Neutrophil (primary cell): ENCODE data around the gene LOXL1.
"Not testable (repeated sequence)": the region's sequence is repeated elsewhere in the genome, so short reads cannot be mapped to it uniquely, and the experiment has no call there.

ENCODE experiments used
- H3K27ac ChIP-seq: fragments of 200-600 bp; sonication (generic); 2 replicates; pipeline ENCODE4 v1.5.1; 2016; ENCODE audit warnings: mild to moderate bottlenecking, moderate library complexity
- H3K27me3 ChIP-seq: fragments of 200-600 bp; sonication (generic); 2 replicates; pipeline ENCODE4 v1.6.0; 2016; ENCODE audit warnings: mild to moderate bottlenecking
- H3K36me3 ChIP-seq: fragments of 200-600 bp; sonication (generic); 2 replicates; pipeline ENCODE4 v1.5.1; 2017
- H3K4me1 ChIP-seq, 2 experiments: fragments of 200-600 bp in 1 of 2; sonication (generic) in 1 of 2; 1 replicate in 1 of 2; 2 replicates in 1 of 2; pipeline versions ENCODE4 v1.5.1 to v1.6.1; 2013 to 2016; ENCODE audit warnings: low read depth in 1 of 2, low read length in 1 of 2, mild to moderate bottlenecking in 1 of 2, moderate library complexity in 1 of 2; ENCODE audit not compliant: control insufficient read depth in 1 of 2, insufficient read depth in 1 of 2
- H3K4me3 ChIP-seq, 2 experiments: fragments of 200-600 bp in 1 of 2; sonication (generic) in 1 of 2; 1 replicate in 1 of 2; 2 replicates in 1 of 2; pipeline ENCODE4 v1.5.1; 2013 to 2016; ENCODE audit warnings: low read depth in 1 of 2, low read length in 1 of 2, mild to moderate bottlenecking in 1 of 2, moderate library complexity in 1 of 2
- H3K9me3 ChIP-seq: fragments of 200-600 bp; sonication (generic); 2 replicates; pipeline ENCODE4 v1.5.1; 2016
- TF ChIP-seq, protein P1 (sequence below): fragments of 200-600 bp; sonication (generic); IDR thresholded peaks from 2 replicates; pipeline ENCODE4 v1.5.1; 2016; ENCODE audit warnings: antibody characterized with exemption

Gene LOXL1

GRCh38 chr15:73959801-73960200, 33.5 kb downstream of the LOXL1 start:
- H3K4me1 ChIP-seq, result peaks cover under 1% of the 10 kb centered on the region in 2 experiments
- H3K9me3 ChIP-seq, result no peaks in the 10 kb centered on the region
- TF ChIP-seq, protein P1, sequence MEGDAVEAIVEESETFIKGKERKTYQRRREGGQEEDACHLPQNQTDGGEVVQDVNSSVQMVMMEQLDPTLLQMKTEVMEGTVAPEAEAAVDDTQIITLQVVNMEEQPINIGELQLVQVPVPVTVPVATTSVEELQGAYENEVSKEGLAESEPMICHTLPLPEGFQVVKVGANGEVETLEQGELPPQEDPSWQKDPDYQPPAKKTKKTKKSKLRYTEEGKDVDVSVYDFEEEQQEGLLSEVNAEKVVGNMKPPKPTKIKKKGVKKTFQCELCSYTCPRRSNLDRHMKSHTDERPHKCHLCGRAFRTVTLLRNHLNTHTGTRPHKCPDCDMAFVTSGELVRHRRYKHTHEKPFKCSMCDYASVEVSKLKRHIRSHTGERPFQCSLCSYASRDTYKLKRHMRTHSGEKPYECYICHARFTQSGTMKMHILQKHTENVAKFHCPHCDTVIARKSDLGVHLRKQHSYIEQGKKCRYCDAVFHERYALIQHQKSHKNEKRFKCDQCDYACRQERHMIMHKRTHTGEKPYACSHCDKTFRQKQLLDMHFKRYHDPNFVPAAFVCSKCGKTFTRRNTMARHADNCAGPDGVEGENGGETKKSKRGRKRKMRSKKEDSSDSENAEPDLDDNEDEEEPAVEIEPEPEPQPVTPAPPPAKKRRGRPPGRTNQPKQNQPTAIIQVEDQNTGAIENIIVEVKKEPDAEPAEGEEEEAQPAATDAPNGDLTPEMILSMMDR, result no peak
- H3K27me3 ChIP-seq, result peaks cover 48% of the 10 kb centered on the region
- H3K36me3 ChIP-seq, result no peaks in the 10 kb centered on the region
- H3K27ac ChIP-seq, result no peak overlapping the region
- no peak overlapping the region for H3K4me3 ChIP-seq

DNA sequence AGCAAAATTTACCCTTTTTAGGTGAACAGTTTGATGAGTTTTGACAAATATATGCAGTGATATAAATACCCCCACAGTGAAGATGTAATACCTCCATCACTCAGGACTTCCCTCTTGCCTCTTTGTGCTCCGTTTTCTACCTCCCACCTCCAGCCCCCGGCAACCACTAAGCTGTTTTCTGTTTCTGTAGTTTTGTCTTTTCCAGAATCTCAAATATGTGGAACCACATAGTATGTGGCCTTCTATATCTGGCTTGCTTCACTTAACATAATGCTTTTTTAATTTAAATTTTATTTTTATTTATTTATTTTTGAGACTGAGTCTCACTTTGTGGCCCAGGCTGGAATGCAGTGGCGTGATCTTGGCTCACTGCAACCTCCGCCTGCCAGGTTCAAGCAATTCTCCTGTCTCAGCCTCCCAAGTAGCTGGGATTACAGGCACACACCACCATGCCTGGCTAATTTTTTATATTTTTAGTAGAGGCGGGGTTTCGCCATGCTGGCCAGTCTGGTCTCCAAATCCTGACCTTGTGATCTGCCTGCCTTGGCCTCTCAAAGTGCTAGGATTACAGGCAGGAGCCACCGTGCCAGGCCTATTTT, 34.3 kb downstream of the LOXL1 start:
- not testable (repeated sequence) for H3K9me3 ChIP-seq, H3K36me3 ChIP-seq, H3K27ac ChIP-seq, H3K4me3 ChIP-seq, H3K4me1 ChIP-seq
- H3K27me3 ChIP-seq, result peaks cover 45% of the 10 kb centered on the region

GRCh38 chr15:73962433-73962832, 36.2 kb downstream of the LOXL1 start:
- Histone ChIP-seq H3K36me3 (no peaks in the 10 kb centered on the region), H3K27ac (no peak overlapping the region), H3K27me3 (peaks cover 27% of the 10 kb centered on the region), H3K4me3 (no peak overlapping the region), H3K4me1 (peaks cover 5% of the 10 kb centered on the region in 2 experiments), H3K9me3 (no peaks in the 10 kb centered on the region)
- TF ChIP-seq, protein P1, result no peak

- Histone ChIP-seq H3K27me3 (peaks cover 4% of the 10 kb centered on the region), H3K36me3 (no peaks in the 10 kb centered on the region), H3K4me1 (peaks cover 5% of the 10 kb centered on the region in 2 experiments), H3K9me3 (no peaks in the 10 kb centered on the region), H3K27ac (no peak overlapping the region), H3K4me3 (no peak overlapping the region)
- TF ChIP-seq, protein P1, result peak; percentile 92
These were observed 38.5 kb downstream of the LOXL1 start for GRCh38 chr15:73964736-73965093.

DNA sequence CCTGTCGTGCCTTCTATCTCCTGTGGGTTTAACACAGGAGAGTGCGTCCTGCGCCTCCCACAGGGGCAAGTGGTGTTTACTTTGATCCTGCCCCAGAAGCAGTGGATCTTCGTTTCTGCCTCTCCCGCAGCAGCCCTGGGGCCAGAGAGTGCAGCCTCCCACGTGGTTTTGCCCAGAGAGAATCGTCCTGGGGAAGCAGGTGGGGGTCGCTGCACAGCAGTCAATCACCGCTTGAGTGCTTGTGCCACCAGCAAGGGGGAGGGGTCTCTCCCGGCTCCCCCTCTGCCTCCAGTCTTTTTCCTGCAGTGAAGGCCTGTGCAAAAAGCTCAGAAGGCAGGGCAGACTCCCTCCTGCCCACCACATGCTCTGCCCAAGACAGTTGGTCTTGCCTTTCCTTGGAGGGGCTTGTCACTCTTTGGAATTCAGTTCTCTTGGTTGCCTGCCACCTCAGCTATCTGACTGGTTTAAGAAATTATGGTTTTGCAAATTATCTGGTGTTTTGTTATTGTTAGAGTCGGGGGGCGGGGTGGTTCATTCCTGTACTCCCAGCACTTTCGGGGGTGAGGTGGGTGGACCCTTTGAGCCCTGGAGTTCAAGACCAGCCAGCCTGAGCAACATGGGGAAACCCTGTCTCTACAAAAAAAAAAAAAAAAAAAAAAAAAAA, 39.0 kb downstream of the LOXL1 start:
- H3K4me3 ChIP-seq, result no peak overlapping the region
- H3K27ac ChIP-seq, result no peak overlapping the region
- no peaks in the 10 kb centered on the region for H3K27me3 ChIP-seq
- H3K4me1 ChIP-seq, result peaks cover 5% of the 10 kb centered on the region in 2 experiments
- no peaks in the 10 kb centered on the region for H3K36me3 ChIP-seq
- H3K9me3 ChIP-seq, result no peaks in the 10 kb centered on the region
- TF ChIP-seq, protein P1, result no peak

GRCh38 chr15:73965758-73966113, 39.5 kb downstream of the LOXL1 start:
- H3K27me3 ChIP-seq, result no peaks in the 10 kb centered on the region
- H3K9me3 ChIP-seq, result no peaks in the 10 kb centered on the region
- peaks cover 5% of the 10 kb centered on the region in 2 experiments for H3K4me1 ChIP-seq
- H3K27ac ChIP-seq, result no peak overlapping the region
- H3K4me3 ChIP-seq, result no peak overlapping the region
- TF ChIP-seq, protein P1, result no peak
- no peaks in the 10 kb centered on the region for H3K36me3 ChIP-seq
